GM10248 (cell line): ENCODE data around the gene NTHL1.

Experiments
- CTCF ChIA-PET: fragments of 300-600 bp; sonication (Branson Sonifier 250); formaldehyde crosslinking; extraction: SDS; loops from one replicate; lab custom pipeline; 2021; ENCODE audit warnings: antibody characterized with exemption; lab: Yijun Ruan, JAX
- POLR2A ChIA-PET: fragments of 350-650 bp; sonication (Branson Sonifier 250); formaldehyde crosslinking; extraction: SDS; loops from one replicate; lab custom pipeline; 2020; ENCODE audit warnings: antibody characterized with exemption; lab: Yijun Ruan, JAX
- DNase-seq: peaks from one replicate; pipeline ENCODE4 v3.0.0; 2012; ENCODE audit errors: extremely low spot score
- CTCF ChIP-seq: IDR thresholded peaks from 2 replicates; pipeline ENCODE4 v1.5.1; 2012; ENCODE audit warnings: mild to moderate bottlenecking, low read depth; ENCODE audit errors: extremely low read depth, missing control alignments, control extremely low read depth

Gene NTHL1

DNA sequence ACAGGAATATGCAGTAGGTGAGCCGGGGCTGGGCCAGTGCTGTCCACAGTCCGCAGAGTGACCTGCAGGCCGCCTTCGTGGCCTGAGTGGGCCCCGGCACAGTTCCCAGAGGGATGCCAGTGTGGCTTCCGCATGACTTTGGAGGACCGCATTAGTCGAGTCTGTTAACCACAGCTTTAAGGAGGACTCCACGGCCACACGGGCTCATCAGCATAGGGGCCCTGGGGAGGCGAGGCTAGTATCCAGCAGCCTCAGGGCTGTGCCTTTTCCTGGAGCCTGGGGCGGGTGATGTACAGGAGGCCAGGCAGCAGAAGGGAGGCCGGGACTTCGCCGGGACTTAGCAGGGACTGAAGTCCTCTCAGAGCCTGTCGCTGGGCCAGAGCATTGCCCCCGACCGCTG lies 13.4 kb upstream of the NTHL1 start:
- no peak for DNase-seq
- TF ChIP-seq CTCF: no peak
- ChIA-PET CTCF (interaction anchor here (2.1 kb wide), 1 partner anchor 79 kb away, joined by 6 read pairs; no protein-coding TSS in a partner anchor), POLR2A (no interaction called here)

DNA sequence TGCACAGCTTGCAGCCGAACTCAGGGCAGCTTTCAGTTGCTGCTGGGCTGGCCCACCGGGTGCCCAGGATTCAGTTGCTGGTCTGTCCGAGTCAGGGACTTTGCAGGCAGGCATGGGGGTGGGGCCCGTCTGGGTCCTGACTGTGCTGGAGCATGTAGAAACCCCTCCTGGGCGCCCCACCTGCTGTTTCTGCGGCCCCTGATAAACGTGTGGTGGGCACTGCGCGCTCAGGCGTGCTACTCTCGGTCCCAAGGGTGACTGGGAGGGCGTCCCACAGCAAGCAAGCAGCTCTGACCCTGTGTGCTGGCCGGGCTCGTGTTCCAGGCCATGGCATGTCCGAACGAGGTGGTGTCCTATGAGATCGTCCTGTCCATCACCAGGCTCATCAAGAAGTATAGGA lies 12.7 kb upstream of the NTHL1 start:
- no peak for DNase-seq
- POLR2A ChIA-PET: no interaction called here
- no peak for TF ChIP-seq CTCF
- CTCF ChIA-PET: interaction anchor here (2.1 kb wide), 1 partner anchor 80 kb away, joined by 6 read pairs; no protein-coding TSS in a partner anchor

GRCh38 chr16:2058872-2059271 lies 11.2 kb upstream of the NTHL1 start:
- POLR2A ChIA-PET: interaction anchor here (0.7 kb wide), 1 partner anchor 90 kb away, joined by 3 read pairs; the partner anchor contains the start of gene RAB26
- no peak for TF ChIP-seq CTCF
- CTCF ChIA-PET: interaction anchor here (2.1 kb wide), 1 partner anchor 82 kb away, joined by 6 read pairs; no protein-coding TSS in a partner anchor
- DNase-seq: no peak

DNA sequence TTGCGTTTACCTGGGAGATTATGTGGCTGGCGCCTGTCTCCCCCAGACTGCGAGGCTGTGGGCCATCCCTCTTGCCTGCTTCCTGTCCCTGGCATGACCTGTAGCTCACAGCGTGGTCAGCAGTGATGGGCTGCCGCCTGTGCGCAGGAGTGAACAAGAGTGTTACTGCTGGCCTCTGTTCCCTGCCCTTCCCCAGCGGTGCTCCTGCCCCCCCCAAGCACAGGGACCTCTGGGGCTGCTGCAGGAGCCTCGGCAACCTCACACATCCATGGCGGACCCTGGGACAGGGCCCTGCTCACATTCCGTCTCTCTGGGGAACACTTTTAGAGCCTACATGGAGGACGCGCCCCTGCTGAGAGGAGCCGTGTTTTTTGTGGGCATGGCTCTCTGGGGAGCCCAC lies 10.8 kb upstream of the NTHL1 start:
- ChIA-PET CTCF (no interaction called here), POLR2A (interaction anchor here (0.7 kb wide), 1 partner anchor 90 kb away, joined by 3 read pairs; the partner anchor contains the start of gene RAB26)

DNA sequence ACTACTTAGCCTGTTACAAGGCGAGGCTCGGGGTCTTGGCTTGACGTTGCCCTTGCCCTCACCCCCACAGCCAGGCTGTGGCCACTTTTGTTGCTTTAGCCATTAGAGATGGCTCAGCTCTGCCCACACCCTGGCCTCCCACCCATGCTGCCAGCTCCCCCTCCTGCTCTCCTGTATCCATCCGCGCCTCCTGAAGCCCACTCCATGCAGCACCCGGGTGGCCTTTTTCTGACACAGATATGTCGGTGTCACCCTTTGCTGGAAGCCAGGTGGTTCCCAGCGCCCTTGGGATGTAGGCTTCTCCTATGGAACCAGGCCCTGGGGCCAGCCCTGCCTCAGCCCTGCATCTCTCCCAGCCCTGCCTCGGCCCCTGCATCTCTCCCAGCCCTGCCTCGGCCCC lies 9.8 kb upstream of the NTHL1 start:
- no peak for DNase-seq
- TF ChIP-seq CTCF: no peak
- CTCF ChIA-PET: interaction anchor here (1.4 to 2.3 kb wide), 3 partner anchors 10 to 44 kb away, joined by 3 to 13 read pairs (median 4); partner anchors contain the start of genes NTHL1 and TSC2
- POLR2A ChIA-PET: no interaction called here

More for the DNA sequence above, 10.8 kb upstream of the NTHL1 start:
- no peak for TF ChIP-seq CTCF
- DNase-seq: no peak

GRCh38 chr16:2056681-2057407 lies 9.2 kb upstream of the NTHL1 start:
- no peak for DNase-seq
- no peak for TF ChIP-seq CTCF
- ChIA-PET CTCF (interaction anchor here (1.0 to 2.3 kb wide), 5 partner anchors 10 to 96 kb away, joined by 3 to 13 read pairs (median 4); partner anchors contain the start of genes NTHL1 and TSC2), POLR2A (no interaction called here)
